Measurements from ENCODE around the gene KANK4.
A peak's percentile ranks its signal among the peaks of the same experiment; 100 is the strongest.

The KANK4 gene

GRCh38 chr1:62337706-62338631 is 18.7 kb upstream of the KANK4 start:
- TF ChIP-seq, protein P1, sequence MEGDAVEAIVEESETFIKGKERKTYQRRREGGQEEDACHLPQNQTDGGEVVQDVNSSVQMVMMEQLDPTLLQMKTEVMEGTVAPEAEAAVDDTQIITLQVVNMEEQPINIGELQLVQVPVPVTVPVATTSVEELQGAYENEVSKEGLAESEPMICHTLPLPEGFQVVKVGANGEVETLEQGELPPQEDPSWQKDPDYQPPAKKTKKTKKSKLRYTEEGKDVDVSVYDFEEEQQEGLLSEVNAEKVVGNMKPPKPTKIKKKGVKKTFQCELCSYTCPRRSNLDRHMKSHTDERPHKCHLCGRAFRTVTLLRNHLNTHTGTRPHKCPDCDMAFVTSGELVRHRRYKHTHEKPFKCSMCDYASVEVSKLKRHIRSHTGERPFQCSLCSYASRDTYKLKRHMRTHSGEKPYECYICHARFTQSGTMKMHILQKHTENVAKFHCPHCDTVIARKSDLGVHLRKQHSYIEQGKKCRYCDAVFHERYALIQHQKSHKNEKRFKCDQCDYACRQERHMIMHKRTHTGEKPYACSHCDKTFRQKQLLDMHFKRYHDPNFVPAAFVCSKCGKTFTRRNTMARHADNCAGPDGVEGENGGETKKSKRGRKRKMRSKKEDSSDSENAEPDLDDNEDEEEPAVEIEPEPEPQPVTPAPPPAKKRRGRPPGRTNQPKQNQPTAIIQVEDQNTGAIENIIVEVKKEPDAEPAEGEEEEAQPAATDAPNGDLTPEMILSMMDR (conservative IDR thresholded peaks at IDR 0.05; ENCODE audit: low read depth, low read length) = peak; percentile 45
- peak; percentile 55 for DNase-seq (ENCODE audit: low read depth)
- no peak overlapping the region for H3K4me3 ChIP-seq (ENCODE audit: low read depth, low read length)

- TF ChIP-seq, protein P1 (conservative IDR thresholded peaks at IDR 0.05; ENCODE audit: low read depth, low read length) = no peak
- DNase-seq (ENCODE audit: low read depth) = no peak
- no peak overlapping the region for H3K4me3 ChIP-seq (ENCODE audit: low read depth, low read length)
Observed at GRCh38 chr1:62336995-62337705, 17.9 kb upstream of the KANK4 start.

DNA sequence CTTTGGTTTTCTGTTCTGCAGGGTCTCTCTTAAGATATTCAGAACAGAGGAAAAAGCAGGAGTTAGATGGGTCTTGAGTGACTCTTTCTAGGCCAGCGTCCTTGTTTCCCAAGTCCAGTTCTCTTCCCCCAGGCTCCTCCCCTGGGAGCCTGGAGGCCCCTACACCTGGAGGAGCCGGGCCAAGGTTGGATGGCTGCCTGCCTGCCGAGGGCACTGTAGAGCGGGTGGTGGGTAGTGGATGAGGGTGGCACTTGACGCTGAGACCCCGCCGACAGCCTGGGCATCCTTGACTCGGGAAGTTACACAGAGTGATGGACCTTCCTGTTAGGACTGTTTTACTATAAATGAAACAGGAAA is 17.4 kb upstream of the KANK4 start:
- no peak for DNase-seq (ENCODE audit: low read depth)
- no peak overlapping the region for H3K4me3 ChIP-seq (ENCODE audit: low read depth, low read length)
- TF ChIP-seq, protein P1 (conservative IDR thresholded peaks at IDR 0.05; ENCODE audit: low read depth, low read length) = no peak

GRCh38 chr1:62335656-62336055 is 16.4 kb upstream of the KANK4 start:
- DNase-seq (ENCODE audit: low read depth) = no peak
- no peak overlapping the region for H3K4me3 ChIP-seq (ENCODE audit: low read depth, low read length)
- TF ChIP-seq, protein P1 (conservative IDR thresholded peaks at IDR 0.05; ENCODE audit: low read depth, low read length) = peak; percentile 2

- H3K4me3 ChIP-seq (ENCODE audit: low read depth, low read length) = no peak overlapping the region
- TF ChIP-seq, protein P1 (conservative IDR thresholded peaks at IDR 0.05; ENCODE audit: low read depth, low read length) = peak; percentile 3
- no peak for DNase-seq (ENCODE audit: low read depth)
Observed at GRCh38 chr1:62334434-62334985, 15.3 kb upstream of the KANK4 start.

DNA sequence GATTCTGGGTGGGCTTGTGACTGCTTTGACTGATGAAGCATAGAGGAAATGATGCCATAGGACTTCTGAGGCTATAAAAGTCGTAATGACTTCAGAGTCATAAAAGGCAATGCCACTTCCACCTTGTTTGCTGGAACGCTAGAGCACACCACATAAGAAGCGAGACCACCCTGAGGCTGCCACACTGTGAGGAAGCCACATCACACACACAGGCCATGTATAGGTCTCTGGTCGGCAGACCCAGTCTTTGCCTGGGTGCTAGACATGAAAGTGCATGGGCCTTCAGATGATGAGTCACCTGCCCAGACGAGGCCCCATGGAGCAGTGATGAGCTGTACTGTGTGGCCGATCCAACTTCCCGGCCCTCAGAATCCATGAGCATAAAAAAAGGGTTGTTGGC is 14.2 kb upstream of the KANK4 start:
- TF ChIP-seq, protein P1 (conservative IDR thresholded peaks at IDR 0.05; ENCODE audit: low read depth, low read length) = no peak
- peak; percentile 13 for DNase-seq (ENCODE audit: low read depth)
- H3K4me3 ChIP-seq (ENCODE audit: low read depth, low read length) = no peak overlapping the region
